22Rv1 (cell line): ENCODE data around the gene ZBTB39.

ENCODE experiments used
- ZFX ChIP-seq: fragments of 450-650 bp; IDR thresholded peaks from 2 replicates; pipeline ENCODE4 v1.6.1; 2017; ENCODE audit warnings: antibody characterized with exemption, borderline replicate concordance
- TF ChIP-seq, protein P1 (sequence below): fragments of 450-650 bp; IDR thresholded peaks from 2 replicates; pipeline ENCODE4 v1.5.1; 2017; ENCODE audit warnings: mild to moderate bottlenecking

DNA sequence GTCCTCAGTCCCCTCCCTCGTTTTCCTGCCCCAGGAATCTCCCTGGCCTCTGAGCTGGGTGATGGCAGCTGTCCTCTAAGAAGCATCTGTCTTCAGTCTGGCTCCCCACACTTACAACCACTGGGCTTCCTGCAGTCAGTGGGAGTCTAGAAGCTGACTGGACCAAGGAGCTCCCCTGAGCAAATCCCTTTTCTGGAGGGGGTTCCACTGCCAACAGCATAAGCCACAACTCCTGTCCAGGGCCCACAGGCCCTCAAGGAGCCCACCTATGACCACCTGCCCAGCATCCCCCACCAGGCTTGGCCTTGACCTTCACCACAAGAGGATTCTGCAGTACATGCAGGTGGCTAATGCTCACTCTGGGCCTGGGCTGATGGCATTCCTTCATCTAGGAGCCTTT, 53.0 kb downstream of the ZBTB39 start:
- TF ChIP-seq, protein P1, sequence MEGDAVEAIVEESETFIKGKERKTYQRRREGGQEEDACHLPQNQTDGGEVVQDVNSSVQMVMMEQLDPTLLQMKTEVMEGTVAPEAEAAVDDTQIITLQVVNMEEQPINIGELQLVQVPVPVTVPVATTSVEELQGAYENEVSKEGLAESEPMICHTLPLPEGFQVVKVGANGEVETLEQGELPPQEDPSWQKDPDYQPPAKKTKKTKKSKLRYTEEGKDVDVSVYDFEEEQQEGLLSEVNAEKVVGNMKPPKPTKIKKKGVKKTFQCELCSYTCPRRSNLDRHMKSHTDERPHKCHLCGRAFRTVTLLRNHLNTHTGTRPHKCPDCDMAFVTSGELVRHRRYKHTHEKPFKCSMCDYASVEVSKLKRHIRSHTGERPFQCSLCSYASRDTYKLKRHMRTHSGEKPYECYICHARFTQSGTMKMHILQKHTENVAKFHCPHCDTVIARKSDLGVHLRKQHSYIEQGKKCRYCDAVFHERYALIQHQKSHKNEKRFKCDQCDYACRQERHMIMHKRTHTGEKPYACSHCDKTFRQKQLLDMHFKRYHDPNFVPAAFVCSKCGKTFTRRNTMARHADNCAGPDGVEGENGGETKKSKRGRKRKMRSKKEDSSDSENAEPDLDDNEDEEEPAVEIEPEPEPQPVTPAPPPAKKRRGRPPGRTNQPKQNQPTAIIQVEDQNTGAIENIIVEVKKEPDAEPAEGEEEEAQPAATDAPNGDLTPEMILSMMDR, result no peak
- TF ChIP-seq ZFX, result no peak
